Activated CD8-positive, alpha-beta memory T cell treated with anti-CD3 and anti-CD28 coated beads, Interleukin-2, amount 50 U/mL, for 48 hours (primary cell): Measurements from ENCODE around the gene VGLL4.

Experiments
- DNase-seq: peaks from one replicate; pipeline ENCODE4 v3.0.0-alpha.2; 2020

VGLL4 gene

GRCh38 chr3:11625376-11626083, 18.2 kb downstream of the VGLL4 start:
- DNase-seq = no peak

- no peak for DNase-seq
These were observed 18.9 kb downstream of the VGLL4 start for GRCh38 chr3:11624704-11625375.

DNA sequence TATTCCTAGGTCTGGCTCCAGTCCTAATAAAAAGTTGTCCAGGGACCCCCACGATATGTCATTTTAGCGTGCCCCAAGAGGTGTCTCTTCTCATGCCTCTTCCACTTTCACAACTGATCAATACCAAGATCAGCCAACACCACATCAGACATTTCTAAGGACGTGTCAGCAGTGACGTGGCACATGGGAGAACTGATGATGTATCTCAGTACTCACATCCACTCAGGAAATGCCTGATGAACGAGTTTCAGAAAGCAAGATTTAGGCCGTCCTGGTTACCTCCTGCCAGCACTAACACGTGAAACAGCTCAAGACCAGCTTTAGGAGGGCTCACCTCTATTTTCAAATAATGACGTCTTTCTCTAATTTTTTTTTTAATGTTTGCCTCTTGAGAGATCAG, 19.6 kb downstream of the VGLL4 start:
- DNase-seq = peak; percentile 72

DNA sequence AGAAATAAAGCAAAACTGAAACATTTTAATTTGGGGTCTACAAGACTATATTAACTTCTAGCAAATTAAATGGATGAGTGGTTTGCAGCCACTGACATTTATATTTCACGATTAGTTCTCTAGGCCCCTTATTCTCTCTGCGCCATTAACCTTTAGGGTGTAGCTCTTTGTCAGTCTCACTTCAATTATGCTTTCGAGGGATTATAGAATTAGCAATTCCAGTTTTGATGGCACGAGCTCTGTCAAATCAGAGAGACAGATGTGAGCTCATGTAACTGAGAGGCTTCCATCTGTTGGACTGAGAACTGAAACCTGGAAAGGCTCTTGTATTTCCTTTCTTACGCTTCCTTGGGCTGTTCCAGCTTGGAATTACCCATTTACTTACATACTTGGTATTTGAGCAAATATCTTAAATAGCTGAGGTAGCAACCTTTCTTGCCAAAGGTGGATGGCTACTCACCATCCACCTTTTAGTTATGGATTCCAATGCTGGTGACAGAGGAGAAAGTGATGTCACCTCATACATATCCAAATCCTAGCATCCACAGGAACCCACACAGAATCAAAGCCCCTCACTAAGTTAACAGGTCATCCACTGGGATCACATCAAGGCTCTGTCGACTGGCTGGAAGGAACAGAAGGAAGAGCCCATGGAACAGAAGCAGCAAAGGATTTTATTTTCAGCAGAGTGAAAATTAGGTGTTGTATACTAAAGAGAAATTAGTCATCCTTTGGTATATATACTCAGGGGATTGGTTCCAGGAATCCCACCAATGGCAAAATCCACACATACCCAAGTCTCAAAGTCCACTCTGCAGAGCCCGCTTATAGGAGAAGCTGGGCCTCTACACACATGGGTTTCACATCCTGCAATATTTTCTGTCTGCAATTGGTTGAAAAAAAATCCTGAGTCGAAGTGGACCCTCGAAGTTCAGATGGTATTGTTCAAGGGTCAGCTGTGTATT, 20.8 kb downstream of the VGLL4 start:
- DNase-seq = no peak

GRCh38 chr3:11621077-11621476, 22.6 kb downstream of the VGLL4 start:
- DNase-seq = no peak

- DNase-seq = no peak
These were observed 23.6 kb downstream of the VGLL4 start for GRCh38 chr3:11619946-11620652.

DNA sequence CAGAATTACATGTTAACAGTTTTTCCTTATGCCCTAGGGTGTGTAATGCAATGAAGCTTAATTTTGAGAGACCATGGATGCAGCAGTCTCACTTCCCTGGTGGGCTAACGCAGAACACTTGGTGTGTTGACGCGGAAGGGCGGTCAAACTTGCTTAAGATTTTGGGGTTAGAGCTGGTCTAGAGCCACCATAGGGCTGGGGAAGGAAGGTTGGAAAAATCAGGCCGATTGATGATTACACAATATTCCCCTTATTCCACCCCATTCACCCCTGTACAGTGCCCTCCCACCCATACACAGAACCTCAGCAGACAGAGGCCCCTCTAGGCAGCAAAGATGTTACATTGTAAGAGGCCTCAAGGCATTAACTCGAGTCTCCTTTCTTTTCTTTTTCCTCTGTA, 24.3 kb downstream of the VGLL4 start:
- no peak for DNase-seq

GRCh38 chr3:11618904-11619303, 24.8 kb downstream of the VGLL4 start:
- DNase-seq = no peak

DNA sequence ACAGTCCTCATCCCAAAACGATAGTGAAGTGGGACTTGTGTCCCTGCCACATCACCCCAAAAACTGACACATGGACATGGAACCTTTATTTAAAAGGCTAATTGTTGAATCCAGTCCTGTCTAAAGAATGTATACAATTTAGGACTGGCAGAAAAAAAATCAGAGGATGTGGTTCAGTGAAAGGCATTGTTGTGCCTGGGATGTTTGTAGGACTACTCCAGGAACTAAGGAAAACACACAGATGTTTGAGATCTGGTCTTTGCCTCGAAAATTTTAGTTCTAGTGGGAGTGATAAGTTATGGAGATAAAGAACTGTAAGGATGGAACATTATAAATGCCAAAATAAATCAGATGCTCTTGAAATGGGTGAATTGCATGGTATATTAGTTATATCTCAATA, 27.2 kb downstream of the VGLL4 start:
- no peak for DNase-seq

DNA sequence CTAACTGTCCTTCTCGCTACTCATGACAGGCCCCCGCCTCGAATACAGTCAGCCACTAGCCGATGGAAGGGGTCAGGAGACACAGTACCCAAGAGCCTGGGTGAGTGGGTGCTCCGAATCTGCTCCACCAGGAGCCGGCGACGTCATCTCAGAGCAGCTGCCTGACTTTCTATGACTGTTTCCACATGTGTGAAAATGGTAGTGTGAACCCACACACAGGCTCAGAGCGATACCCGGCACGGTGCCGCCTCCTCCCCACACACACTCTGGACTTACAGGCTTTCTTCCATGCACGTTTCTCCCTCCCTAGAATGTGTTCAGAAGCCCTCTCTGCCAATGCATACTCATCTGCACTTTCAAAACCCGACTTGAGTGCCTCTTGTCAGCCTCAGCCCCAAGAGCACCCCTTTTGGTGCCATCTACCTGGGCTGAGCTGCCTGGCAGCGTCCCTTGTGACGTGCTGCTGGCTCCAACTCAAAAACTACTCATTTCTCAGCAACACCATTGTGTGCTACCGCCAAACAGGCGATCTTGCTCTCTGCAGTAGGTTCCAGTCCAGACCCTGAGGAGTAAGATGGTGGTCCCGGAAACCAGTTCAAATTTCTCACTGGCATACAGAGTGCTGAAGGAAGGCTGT, 29.7 kb downstream of the VGLL4 start:
- no peak for DNase-seq

DNA sequence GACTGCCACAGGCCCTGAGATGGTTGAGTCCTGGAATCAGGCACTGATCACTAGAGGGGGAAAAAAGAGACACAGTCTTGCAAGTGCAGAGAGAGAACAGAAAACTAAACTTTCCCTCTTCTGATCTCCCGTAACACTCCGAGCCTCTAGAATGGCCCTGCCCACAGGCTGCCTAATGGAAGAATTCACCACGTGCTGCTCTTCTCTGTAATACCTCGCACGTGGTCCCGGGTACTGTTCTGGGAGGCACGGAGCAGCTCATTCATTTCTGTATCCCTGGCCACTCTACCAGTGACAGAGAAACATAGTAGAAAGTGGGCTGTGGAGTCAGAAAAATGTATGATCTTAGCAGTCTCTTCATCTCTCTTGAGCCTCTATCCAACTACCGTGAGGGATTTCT, 30.4 kb downstream of the VGLL4 start:
- no peak for DNase-seq

GRCh38 chr3:11612515-11613188, 31.1 kb downstream of the VGLL4 start:
- DNase-seq = no peak

GRCh38 chr3:11611341-11611799, 32.3 kb downstream of the VGLL4 start:
- DNase-seq = no peak

- DNase-seq = no peak
These were observed 32.9 kb downstream of the VGLL4 start for GRCh38 chr3:11610700-11611275.

DNA sequence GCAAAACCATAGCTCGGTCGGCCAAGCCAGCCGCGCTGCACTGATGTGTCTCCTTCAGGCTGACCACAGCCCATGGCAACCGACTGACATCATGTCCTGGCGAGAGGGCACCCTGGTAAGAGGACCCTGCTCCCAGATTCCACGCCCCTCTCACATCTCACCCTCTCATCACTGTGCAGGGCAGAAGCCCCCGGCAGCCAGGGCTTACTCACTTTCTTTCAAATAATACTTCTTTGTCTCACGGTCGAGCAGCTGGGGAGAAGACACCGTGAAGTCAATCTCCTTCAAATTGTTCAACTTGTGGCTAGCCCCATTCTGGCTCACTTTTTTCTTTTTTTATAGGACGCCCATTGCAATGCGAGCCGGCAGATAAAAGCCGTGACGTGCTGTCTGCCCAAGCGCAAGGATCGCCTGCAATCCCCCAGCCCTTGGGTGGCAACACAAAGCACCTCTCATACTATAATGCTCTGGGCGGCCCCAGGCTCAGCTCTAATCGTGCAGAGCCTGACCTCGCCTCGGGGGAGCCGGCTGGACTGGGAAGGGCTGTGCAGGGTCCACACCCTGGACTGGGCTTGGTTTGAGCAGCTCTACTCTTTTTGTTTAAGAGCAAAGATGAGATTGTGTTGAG, 33.6 kb downstream of the VGLL4 start:
- DNase-seq = no peak

DNA sequence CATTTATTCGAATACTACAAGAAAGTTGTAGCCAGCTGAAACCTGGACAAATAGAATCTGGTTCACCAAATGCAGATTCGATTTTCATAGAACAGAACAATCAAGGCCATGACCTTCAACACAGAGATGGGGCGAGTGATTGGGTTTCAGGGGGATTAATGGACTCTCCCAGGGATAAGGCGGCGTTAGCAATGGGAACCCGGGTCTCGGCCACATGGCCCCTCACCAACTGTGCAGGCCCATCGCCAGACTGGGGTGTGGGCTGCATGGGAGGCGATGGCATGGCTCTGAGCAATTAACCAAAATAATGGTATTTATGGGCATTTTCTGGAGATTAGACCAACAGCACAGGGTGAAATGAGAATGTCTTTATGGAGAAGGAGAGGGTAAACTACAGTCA, 34.2 kb downstream of the VGLL4 start:
- no peak for DNase-seq

DNA sequence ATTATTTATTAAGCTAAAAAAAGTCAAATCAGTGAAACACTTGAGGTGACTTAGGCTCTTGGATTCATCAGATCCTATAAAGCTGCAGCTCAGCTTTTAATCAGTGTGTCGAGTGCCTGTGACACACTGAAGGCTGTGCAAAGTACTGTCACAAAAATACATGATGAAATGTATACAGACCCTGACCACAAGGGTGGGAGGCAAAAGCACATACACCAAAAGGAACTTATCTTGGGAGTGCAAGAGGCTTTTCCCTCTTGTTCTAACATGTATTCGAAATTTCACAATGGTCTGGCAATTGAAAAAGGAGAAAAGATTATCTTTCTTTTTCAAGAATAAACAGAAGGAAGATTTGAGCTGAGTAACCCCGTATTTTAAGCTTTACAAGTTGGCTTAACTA, 35.9 kb downstream of the VGLL4 start:
- no peak for DNase-seq

DNA sequence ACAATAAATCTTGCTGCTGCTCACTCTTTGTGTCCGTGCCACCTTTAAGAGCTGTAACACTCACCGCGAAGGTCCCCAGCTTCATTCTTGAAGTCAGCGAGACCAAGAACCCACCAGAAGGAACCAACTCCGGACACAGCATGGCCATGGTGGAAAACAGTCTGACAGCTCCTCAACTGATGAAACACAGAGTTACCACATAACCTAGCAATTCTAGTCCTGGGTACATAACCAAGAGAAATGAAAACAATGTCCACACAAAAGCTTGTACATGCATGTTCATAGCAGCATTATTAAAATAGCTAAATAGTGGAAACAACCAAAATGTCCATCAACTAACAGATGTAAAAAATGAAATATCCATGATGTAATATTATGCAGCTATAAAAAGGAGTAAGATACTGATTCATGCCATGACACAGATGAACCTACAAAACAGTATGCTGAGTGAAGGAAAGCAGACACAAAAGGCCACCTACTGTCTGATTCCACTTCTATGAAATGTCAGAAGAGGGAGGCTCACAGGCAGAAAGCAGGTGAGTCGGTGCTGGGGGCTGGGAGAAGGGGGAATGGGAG, 36.8 kb downstream of the VGLL4 start:
- no peak for DNase-seq

DNA sequence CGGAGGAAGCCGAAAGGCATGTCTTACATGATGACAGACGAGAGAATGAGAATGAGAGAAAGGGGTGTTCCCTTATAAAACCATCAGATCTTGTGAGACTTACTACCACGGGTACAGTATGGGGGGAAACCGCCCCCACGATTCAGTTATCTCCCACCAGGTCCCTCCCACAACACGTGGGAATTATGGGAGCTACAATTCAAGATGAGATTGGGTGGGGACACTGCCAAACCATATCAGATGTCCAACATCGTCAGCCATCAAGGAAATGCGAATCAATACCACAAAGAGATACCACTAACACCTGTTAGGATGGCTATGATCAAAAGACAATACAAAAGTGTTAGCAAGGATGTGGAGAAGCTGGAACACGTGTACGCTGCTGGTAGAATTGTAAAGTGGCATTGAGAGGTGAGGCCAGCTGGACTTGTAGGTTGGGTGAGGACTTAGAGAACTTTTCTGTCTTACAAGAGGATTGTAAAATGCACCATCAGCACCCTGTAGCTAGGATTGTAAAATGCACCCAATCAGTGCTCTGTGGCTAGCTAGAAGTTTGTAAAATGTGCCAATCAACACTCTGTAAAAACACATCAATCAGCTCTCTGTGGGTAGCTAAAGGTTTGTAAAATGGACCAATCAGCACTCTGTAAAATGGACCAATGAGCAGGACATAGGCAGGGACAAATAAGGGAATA, 37.5 kb downstream of the VGLL4 start:
- no peak for DNase-seq

GRCh38 chr3:11605398-11605797, 38.3 kb downstream of the VGLL4 start:
- no peak for DNase-seq
